H1 (cell line): ENCODE measurements around the gene CHST8. TPM values are rescaled to one million over a fixed set of nuclear protein-coding genes. Genes with fewer than 3 reads are reported as not detected.

Source experiments
- CREB1 ChIP-seq: IDR thresholded peaks from 2 replicates; pipeline ENCODE4 v1.6.1; 2012; ENCODE audit warnings: inconsistent platforms
- FOSL1 ChIP-seq: IDR thresholded peaks from 2 replicates; pipeline ENCODE4 v1.6.1; 2011; ENCODE audit warnings: mild to moderate bottlenecking, low read depth, low read length, moderate library complexity; ENCODE audit not compliant: insufficient read depth
- polyA plus RNA-seq, 7 experiments: library from polyadenylated mRNA; depleted of rRNA in 3 of 7; stranded (reverse) in 5 of 7; unstranded in 2 of 7; fragments of >200 nt in 5 of 7; fragments of 200-250 nt in 2 of 7; gene quantifications; 1 replicate in 5 of 7; 2 replicates in 1 of 7; 4 replicates in 1 of 7; pipeline versions ENCODE4 v1.2.1 to v1.2.3, GENCODE V29; 2011 to 2013; ENCODE audit warnings: missing spikeins in 2 of 7, mixed read lengths in 2 of 7
- total RNA-seq: library from RNA; stranded (reverse); fragmentation: NEBNext Ultra II Directional; extraction: Animal tissue kit (Norgen Biotek cat#: 25700); gene quantifications from 2 replicates; pipeline ENCODE4 v1.2.1, GENCODE V29; 2021

Gene CHST8
- total and polyA plus RNA-seq, 2 of the 8 experiments (the other 6 are each of a cell fraction or from before 2014, with no cell fraction given): 10.8 to 28.2 TPM

GRCh38 chr19:33772102-33772857 is 150.5 kb downstream of the CHST8 start (continued):
- no peak for TF ChIP-seq CREB1
- no peak for TF ChIP-seq FOSL1
- TF ChIP-seq, all 59 proteins: peak for 0
